KOPT-K1 (cell line): ENCODE results near the gene TPH2.

Source experiments
- H3K27ac ChIP-seq: fragments of 200-600 bp; sonication (generic); 2 replicates; pipeline ENCODE4 v1.5.1; 2016; ENCODE audit warnings: antibody characterized with exemption, mild to moderate bottlenecking, low read depth, low read length; ENCODE audit not compliant: poor library complexity, severe bottlenecking
- H3K36me3 ChIP-seq: fragments of 200-600 bp; sonication (generic); 2 replicates; pipeline ENCODE4 v1.5.1; 2017; ENCODE audit warnings: antibody characterized with exemption, mild to moderate bottlenecking, low read length, moderate library complexity; ENCODE audit not compliant: insufficient read depth
- H3K9me3 ChIP-seq: fragments of 200-600 bp; sonication (generic); 2 replicates; pipeline ENCODE4 v1.5.1; 2017; ENCODE audit warnings: antibody characterized with exemption, low read length, mild to moderate bottlenecking; ENCODE audit not compliant: insufficient read depth, poor library complexity, severe bottlenecking

TPH2 gene

GRCh38 chr12:72036393-72036792 lies 97.7 kb downstream of the TPH2 start:
- no peaks in the 10 kb centered on the region for H3K36me3 ChIP-seq
- no peak overlapping the region for H3K27ac ChIP-seq
- no peaks in the 10 kb centered on the region for H3K9me3 ChIP-seq

DNA sequence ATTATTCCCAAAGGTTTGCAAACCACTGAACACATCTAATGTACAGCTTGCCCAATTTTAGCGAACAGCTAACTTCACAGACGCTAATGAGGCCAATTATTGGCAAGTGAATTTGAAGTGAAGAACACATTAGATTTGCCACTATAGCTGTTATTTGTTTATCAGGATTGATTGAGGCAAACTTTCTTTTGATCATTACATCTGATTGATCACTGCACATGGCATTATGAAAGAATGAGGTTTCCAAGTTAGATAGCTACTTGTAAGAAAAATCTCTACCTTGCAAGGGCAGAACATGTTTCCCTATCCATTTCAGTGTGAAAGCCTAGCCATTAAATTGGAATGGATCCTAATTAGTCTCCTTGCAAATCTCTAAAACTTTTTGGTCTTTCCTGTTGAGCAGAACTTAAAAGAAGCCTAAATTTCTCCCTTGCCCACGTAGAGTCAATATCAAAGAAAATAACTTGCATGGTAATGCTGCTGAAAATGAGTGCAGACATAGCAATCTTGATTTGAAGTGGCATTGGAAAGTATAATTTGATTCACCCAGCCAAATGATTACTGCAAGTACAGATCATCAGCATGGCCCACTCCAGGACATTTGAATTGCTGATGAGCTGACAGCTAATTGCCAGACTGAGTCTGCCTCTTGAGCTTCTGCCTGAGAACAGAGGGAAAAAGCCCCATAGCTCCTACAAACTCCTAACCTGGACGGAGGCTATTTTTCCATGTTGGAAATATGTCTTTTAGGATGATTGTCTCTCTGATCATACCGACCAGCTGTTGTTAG lies 98.6 kb downstream of the TPH2 start:
- Histone ChIP-seq H3K9me3 (no peaks in the 10 kb centered on the region), H3K36me3 (no peaks in the 10 kb centered on the region), H3K27ac (no peak overlapping the region)

- H3K36me3 ChIP-seq, result no peaks in the 10 kb centered on the region
- H3K27ac ChIP-seq, result no peak overlapping the region
- H3K9me3 ChIP-seq, result no peaks in the 10 kb centered on the region
Measured at GRCh38 chr12:72041811-72042210, 103.2 kb downstream of the TPH2 start.

- Histone ChIP-seq H3K9me3 (no peaks in the 10 kb centered on the region), H3K27ac (no peak overlapping the region)
Measured at GRCh38 chr12:72053604-72054003, 115.0 kb downstream of the TPH2 start.

GRCh38 chr12:72054511-72054910 lies 115.9 kb downstream of the TPH2 start:
- no peak overlapping the region for H3K27ac ChIP-seq
- H3K36me3 ChIP-seq, result no peaks in the 10 kb centered on the region
- H3K9me3 ChIP-seq, result no peaks in the 10 kb centered on the region

More at GRCh38 chr12:72053604-72054003, 115.0 kb downstream of the TPH2 start:
- H3K36me3 ChIP-seq, result no peaks in the 10 kb centered on the region

DNA sequence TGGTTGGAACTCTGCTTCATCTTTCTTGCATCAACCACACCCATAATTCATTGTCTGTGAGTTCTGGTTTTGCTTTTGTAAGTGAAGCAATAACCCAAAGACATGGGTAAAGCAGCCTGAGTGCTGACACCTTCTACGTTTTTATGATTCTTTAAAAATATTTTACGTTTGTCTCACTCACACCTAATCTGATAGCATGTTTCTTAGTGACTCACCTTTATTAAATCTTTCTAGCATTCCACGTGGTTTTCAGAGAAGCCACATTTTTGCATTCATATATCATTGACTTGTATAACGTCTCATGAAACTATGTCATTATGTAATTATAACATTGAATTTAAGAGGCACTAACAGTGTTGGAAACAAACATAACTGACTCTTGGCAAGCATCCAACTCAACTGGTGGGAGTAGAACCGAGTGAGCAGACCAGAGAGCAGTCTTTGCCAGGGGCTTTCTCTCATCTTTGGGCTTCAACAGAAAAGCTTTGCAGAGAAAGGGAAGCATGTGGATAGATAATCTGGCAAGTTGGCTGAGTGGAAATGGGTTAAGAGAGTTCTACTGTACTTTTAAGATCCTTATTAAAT lies 118.8 kb downstream of the TPH2 start:
- Histone ChIP-seq H3K9me3 (no peaks in the 10 kb centered on the region), H3K36me3 (no peaks in the 10 kb centered on the region), H3K27ac (no peak overlapping the region)

DNA sequence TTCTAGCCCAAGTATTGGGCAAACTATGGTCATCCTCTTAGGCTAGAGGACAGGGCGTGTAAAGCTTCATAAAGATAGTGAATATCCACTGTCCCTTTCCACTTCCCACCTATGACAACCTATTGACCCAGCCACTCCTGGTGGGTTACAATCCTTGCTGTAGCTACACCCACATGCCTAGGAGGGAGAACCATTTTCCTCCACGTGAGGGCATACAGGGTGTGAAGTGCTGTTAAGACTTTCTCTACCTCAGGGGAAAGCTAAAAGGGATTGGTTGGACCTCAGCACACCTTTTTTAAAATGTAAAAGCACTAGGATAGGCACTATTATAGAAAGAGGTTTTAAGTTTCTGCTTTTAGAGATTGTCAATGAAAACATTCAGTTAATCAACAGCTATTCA lies 124.4 kb downstream of the TPH2 start:
- Histone ChIP-seq H3K27ac (no peak overlapping the region), H3K9me3 (no peaks in the 10 kb centered on the region)

GRCh38 chr12:72071030-72071429 lies 132.4 kb downstream of the TPH2 start:
- H3K36me3 ChIP-seq, result no peaks in the 10 kb centered on the region
- H3K9me3 ChIP-seq, result peaks cover 23% of the 10 kb centered on the region
- no peak overlapping the region for H3K27ac ChIP-seq

More for the DNA sequence above, 124.4 kb downstream of the TPH2 start:
- no peaks in the 10 kb centered on the region for H3K36me3 ChIP-seq

DNA sequence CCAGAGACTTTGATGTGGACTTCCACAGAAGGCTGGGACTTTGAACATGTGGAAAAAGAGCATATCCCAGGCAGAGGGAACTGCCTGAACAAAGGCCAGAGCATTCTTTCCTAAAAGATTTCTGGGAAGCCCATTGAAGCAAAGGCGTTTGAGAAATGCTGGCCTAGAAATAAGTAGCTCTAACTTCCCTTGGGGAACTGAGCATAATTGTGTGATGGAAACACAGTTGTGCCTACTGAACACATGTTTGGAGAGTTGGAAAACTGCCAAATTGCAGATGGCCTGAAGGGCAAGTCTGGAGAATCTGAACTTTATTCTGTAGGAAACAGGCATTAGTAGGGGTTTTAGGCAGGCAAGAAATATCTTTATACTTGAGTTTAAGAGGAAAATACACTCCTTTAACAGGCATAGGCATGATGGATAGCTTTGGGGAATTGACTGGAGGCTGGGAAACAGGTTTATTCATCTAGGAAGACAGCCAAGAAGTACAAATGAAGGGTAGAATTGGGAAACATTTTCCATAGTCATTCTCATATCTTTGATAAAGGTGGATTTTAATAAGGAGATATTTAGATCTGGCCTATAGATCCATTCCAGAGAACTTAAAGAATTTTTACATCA lies 134.1 kb downstream of the TPH2 start:
- Histone ChIP-seq H3K27ac (no peak overlapping the region), H3K9me3 (peaks cover 23% of the 10 kb centered on the region), H3K36me3 (no peaks in the 10 kb centered on the region)

DNA sequence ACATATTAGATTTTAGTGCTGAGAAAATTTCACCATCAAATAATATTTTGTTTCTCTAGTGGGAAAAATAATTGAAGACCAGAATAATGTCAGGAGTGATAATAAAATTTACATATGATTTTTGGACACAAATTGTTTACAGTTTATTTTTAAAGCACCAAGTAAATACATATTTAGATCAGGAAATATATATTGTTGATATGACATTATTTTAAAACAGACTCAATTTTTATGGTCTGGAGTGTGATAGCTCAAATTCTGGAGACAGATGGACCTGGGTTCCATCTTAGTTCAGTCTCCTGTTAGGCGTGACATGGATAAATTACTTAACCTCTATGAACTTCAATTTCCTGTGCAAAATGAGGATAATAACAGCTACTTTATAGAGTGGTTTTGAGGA lies 135.4 kb downstream of the TPH2 start:
- Histone ChIP-seq H3K27ac (no peak overlapping the region), H3K9me3 (peaks cover 23% of the 10 kb centered on the region), H3K36me3 (no peaks in the 10 kb centered on the region)

- H3K36me3 ChIP-seq, result no peaks in the 10 kb centered on the region
- H3K27ac ChIP-seq, result no peak overlapping the region
- H3K9me3 ChIP-seq, result peaks cover 18% of the 10 kb centered on the region
Measured at GRCh38 chr12:72074956-72075355, 136.3 kb downstream of the TPH2 start.

- Histone ChIP-seq H3K27ac (no peak overlapping the region), H3K9me3 (peaks cover 13% of the 10 kb centered on the region), H3K36me3 (no peaks in the 10 kb centered on the region)
Measured at GRCh38 chr12:72075401-72075800, 136.8 kb downstream of the TPH2 start.

- Histone ChIP-seq H3K36me3 (no peaks in the 10 kb centered on the region), H3K27ac (no peak overlapping the region)
Measured at GRCh38 chr12:72075891-72076557, 137.4 kb downstream of the TPH2 start.

GRCh38 chr12:72076558-72076915 lies 137.9 kb downstream of the TPH2 start:
- H3K9me3 ChIP-seq, result peaks cover 2% of the 10 kb centered on the region
- no peak overlapping the region for H3K27ac ChIP-seq
- H3K36me3 ChIP-seq, result no peaks in the 10 kb centered on the region

More at GRCh38 chr12:72075891-72076557, 137.4 kb downstream of the TPH2 start:
- H3K9me3 ChIP-seq, result peaks cover 7% of the 10 kb centered on the region

DNA sequence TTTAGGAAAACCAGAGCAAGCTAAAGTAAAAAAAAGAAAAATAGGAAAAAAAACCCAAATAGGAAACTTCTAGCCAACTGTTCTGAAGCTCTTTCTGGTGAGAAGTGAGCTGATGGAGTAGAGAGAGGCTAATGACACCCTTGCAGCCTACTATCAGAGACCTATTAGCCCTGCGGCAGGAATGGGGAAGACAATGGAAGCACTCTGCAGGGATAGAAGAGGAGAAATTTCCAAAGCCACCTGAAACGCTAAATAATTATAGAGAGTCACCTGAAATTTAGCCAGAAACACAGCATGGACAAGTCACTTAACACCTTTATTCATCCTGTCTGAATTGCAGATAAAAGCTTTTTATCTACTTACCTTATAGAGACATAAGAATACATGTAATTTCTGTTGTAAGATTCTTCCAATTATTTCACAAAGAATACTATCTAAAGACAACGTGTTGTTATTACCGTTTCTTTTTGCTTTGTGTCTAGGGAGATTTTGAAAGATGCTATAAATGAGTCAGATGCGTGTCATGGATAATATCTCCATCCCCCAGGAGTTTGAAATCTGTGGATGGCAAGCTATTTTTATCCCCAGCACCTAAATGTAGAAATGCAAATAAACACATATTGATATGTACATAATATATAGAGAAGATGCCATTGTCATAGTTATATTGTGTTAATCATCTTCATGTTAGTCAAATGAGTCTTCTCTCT lies 138.6 kb downstream of the TPH2 start:
- Histone ChIP-seq H3K9me3 (no peaks in the 10 kb centered on the region), H3K27ac (no peak overlapping the region), H3K36me3 (no peaks in the 10 kb centered on the region)
